Measurements from ENCODE around the gene PLXND1.

The PLXND1 gene

GRCh38 chr3:129583289-129583688 is 23.2 kb downstream of the PLXND1 start:
- Histone ChIP-seq H3K36me3 (ENCODE audit: insufficient read depth, low read length) (peaks cover 100% of the 10 kb centered on the region), H3K4me1 (ENCODE audit: insufficient read depth, low read length) (peaks cover 19% of the 10 kb centered on the region), H4K20me1 (ENCODE audit: insufficient read depth, low read length) (peaks cover 65% of the 10 kb centered on the region), H3K4me2 (ENCODE audit: insufficient read depth, low read length) (no peak overlapping the region), H3K9ac (ENCODE audit: low read depth, low read length) (no peak overlapping the region), H3K27me3 (ENCODE audit: insufficient read depth, low read length, poor library complexity) (no peaks in the 10 kb centered on the region), H3K27ac (ENCODE audit: low read length) (no peak overlapping the region), H3K4me3 (ENCODE audit: low read depth in 1 of 2, low read length in 2 of 2) (no peak overlapping the region), H3K9me3 (ENCODE audit: insufficient read depth, low read length, severe bottlenecking) (no peaks in the 10 kb centered on the region), H3K79me2 (ENCODE audit: insufficient read depth, low read length) (peaks cover 59% of the 10 kb centered on the region), H2AFZ (ENCODE audit: low read depth, low read length) (no peak overlapping the region)
- DNase-seq (no peak), ATAC-seq (ENCODE audit: insufficient read depth, low read depth) (no peak)
- TF ChIP-seq EZH2 (IDR thresholded peaks at IDR 0.05; ENCODE audit: borderline replicate concordance, low read depth, low read length, severe bottlenecking), result no peak
- TF ChIP-seq, protein P1, sequence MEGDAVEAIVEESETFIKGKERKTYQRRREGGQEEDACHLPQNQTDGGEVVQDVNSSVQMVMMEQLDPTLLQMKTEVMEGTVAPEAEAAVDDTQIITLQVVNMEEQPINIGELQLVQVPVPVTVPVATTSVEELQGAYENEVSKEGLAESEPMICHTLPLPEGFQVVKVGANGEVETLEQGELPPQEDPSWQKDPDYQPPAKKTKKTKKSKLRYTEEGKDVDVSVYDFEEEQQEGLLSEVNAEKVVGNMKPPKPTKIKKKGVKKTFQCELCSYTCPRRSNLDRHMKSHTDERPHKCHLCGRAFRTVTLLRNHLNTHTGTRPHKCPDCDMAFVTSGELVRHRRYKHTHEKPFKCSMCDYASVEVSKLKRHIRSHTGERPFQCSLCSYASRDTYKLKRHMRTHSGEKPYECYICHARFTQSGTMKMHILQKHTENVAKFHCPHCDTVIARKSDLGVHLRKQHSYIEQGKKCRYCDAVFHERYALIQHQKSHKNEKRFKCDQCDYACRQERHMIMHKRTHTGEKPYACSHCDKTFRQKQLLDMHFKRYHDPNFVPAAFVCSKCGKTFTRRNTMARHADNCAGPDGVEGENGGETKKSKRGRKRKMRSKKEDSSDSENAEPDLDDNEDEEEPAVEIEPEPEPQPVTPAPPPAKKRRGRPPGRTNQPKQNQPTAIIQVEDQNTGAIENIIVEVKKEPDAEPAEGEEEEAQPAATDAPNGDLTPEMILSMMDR (IDR thresholded peaks at IDR 0.05; ENCODE audit: borderline replicate concordance, extremely low read depth, low read length, poor library complexity, severe bottlenecking), result no peak

- Histone ChIP-seq H3K4me2 (ENCODE audit: insufficient read depth, low read length) (no peak overlapping the region), H3K36me3 (ENCODE audit: insufficient read depth, low read length) (peaks cover 100% of the 10 kb centered on the region), H3K79me2 (ENCODE audit: insufficient read depth, low read length) (peaks cover 54% of the 10 kb centered on the region), H3K9me3 (ENCODE audit: insufficient read depth, low read length, severe bottlenecking) (no peaks in the 10 kb centered on the region), H2AFZ (ENCODE audit: low read depth, low read length) (no peak overlapping the region), H3K27ac (ENCODE audit: low read length) (no peak overlapping the region), H3K4me3 (ENCODE audit: low read depth in 1 of 2, low read length in 2 of 2) (no peak overlapping the region), H3K27me3 (ENCODE audit: insufficient read depth, low read length, poor library complexity) (no peaks in the 10 kb centered on the region), H3K9ac (ENCODE audit: low read depth, low read length) (no peak overlapping the region), H4K20me1 (ENCODE audit: insufficient read depth, low read length) (peaks cover 66% of the 10 kb centered on the region), H3K4me1 (ENCODE audit: insufficient read depth, low read length) (peaks cover 24% of the 10 kb centered on the region)
- ATAC-seq (ENCODE audit: insufficient read depth, low read depth) (no peak), DNase-seq (no peak)
- no peak for TF ChIP-seq EZH2 (IDR thresholded peaks at IDR 0.05; ENCODE audit: borderline replicate concordance, low read depth, low read length, severe bottlenecking)
- TF ChIP-seq, protein P1 (IDR thresholded peaks at IDR 0.05; ENCODE audit: borderline replicate concordance, extremely low read depth, low read length, poor library complexity, severe bottlenecking), result no peak
These were observed 23.7 kb downstream of the PLXND1 start for GRCh38 chr3:129582799-129583198.

GRCh38 chr3:129581623-129582022 is 24.9 kb downstream of the PLXND1 start:
- H3K4me1 ChIP-seq (ENCODE audit: insufficient read depth, low read length), result peaks cover 36% of the 10 kb centered on the region
- no peak overlapping the region for H3K4me2 ChIP-seq (ENCODE audit: insufficient read depth, low read length)
- H3K27ac ChIP-seq (ENCODE audit: low read length), result no peak overlapping the region
- H3K79me2 ChIP-seq (ENCODE audit: insufficient read depth, low read length), result peaks cover 42% of the 10 kb centered on the region
- no peak for DNase-seq
- H3K36me3 ChIP-seq (ENCODE audit: insufficient read depth, low read length), result peaks cover 100% of the 10 kb centered on the region
- ATAC-seq (ENCODE audit: insufficient read depth, low read depth), result no peak
- no peak overlapping the region for H3K9ac ChIP-seq (ENCODE audit: low read depth, low read length)
- H2AFZ ChIP-seq (ENCODE audit: low read depth, low read length), result no peak overlapping the region
- peaks cover 60% of the 10 kb centered on the region for H4K20me1 ChIP-seq (ENCODE audit: insufficient read depth, low read length)
- no peaks in the 10 kb centered on the region for H3K9me3 ChIP-seq (ENCODE audit: insufficient read depth, low read length, severe bottlenecking)
- TF ChIP-seq, protein P1 (IDR thresholded peaks at IDR 0.05; ENCODE audit: borderline replicate concordance, extremely low read depth, low read length, poor library complexity, severe bottlenecking), result no peak
- TF ChIP-seq EZH2 (IDR thresholded peaks at IDR 0.05; ENCODE audit: borderline replicate concordance, low read depth, low read length, severe bottlenecking), result no peak
- H3K27me3 ChIP-seq (ENCODE audit: insufficient read depth, low read length, poor library complexity), result no peaks in the 10 kb centered on the region
- no peak overlapping the region for H3K4me3 ChIP-seq (ENCODE audit: low read depth in 1 of 2, low read length in 2 of 2)

DNA sequence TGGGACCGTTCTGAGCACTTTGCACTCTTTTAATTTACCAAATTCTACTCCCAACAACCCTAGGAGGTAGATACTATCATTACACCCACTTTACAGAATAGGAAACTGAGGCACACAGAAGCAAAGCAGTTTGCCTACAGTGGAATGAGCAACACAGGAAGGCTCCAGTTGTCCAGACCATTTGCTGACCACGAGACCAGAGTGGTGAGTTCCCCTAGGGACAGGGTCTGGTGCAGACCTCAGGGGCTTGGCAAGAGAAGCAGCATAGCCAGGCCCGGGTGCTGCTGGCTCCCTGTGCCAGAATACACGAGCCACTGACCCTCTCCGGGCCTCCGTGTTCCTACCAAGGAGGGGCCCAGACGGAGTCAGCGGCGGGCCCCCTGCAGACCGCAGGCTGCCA is 26.5 kb downstream of the PLXND1 start:
- Histone ChIP-seq H3K27ac (ENCODE audit: low read length) (0 out of 2 replicates have a peak overlapping the region, but pooled peaks have one; percentile 65), H2AFZ (ENCODE audit: low read depth, low read length) (no peak overlapping the region), H3K4me2 (ENCODE audit: insufficient read depth, low read length) (no peak overlapping the region), H3K36me3 (ENCODE audit: insufficient read depth, low read length) (peaks cover 100% of the 10 kb centered on the region), H3K9me3 (ENCODE audit: insufficient read depth, low read length, severe bottlenecking) (no peaks in the 10 kb centered on the region), H4K20me1 (ENCODE audit: insufficient read depth, low read length) (peaks cover 58% of the 10 kb centered on the region), H3K79me2 (ENCODE audit: insufficient read depth, low read length) (peaks cover 26% of the 10 kb centered on the region), H3K27me3 (ENCODE audit: insufficient read depth, low read length, poor library complexity) (no peaks in the 10 kb centered on the region), H3K4me3 (ENCODE audit: low read depth in 1 of 2, low read length in 2 of 2) (no peak overlapping the region), H3K9ac (ENCODE audit: low read depth, low read length) (no peak overlapping the region), H3K4me1 (ENCODE audit: insufficient read depth, low read length) (peaks cover 40% of the 10 kb centered on the region)
- TF ChIP-seq, protein P1 (IDR thresholded peaks at IDR 0.05; ENCODE audit: borderline replicate concordance, extremely low read depth, low read length, poor library complexity, severe bottlenecking), result no peak
- no peak for TF ChIP-seq EZH2 (IDR thresholded peaks at IDR 0.05; ENCODE audit: borderline replicate concordance, low read depth, low read length, severe bottlenecking)
- ATAC-seq (ENCODE audit: insufficient read depth, low read depth) (no peak), DNase-seq (no peak)
